GM19452 (cell line): ENCODE results near the gene VWA8.
A peak's percentile ranks its signal among the peaks of the same experiment; 100 is the strongest.
"Not testable (repeated sequence)": the region's sequence is repeated elsewhere in the genome, so short reads cannot be mapped to it uniquely, and the experiment has no call there.

Source experiments
- ATAC-seq: cut with Tn5 transposase; IDR thresholded peaks from one replicate; pipeline ENCODE4 v1.9.1; 2021; ENCODE audit not compliant: unreplicated experiment

Gene VWA8

DNA sequence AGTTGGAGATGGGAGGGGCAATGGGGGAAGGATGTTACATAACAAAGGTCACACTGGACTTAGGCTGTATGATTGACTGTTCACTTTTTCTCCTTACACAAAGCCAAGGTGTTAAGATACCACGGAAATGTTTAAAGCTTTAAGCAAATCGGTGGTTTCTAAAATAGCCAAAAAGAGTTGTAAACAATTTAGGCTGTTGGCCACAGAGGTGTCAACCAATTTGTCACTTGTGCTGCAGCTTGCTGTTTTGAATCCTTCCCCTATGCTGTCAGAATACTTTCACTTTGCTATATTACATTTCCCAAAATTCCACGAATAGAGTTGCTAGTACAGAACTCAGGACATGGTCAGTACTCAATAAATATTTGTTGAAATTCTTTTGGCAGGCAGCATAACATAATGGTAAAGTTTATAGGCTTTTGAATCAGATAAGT is 149.3 kb downstream of the VWA8 start:
- peak; percentile 64 for ATAC-seq

DNA sequence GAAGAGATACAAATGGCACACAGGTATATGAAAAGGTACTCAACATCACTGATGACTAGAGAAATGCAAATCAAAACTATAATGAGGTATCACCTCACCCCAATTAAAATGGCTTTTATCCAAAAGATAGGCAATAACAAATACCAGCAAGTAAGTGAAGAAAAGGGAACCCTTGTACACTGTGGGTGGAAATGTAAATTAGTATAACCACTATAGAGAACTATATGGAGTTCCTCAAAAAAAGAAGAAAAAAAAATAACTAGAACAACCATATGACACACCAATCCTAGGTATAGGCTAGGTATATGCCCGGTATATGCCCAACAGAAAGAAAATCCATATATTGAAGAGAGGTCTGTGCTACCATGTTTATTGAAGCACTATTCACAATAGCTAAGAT is 150.9 kb downstream of the VWA8 start:
- ATAC-seq: no peak

DNA sequence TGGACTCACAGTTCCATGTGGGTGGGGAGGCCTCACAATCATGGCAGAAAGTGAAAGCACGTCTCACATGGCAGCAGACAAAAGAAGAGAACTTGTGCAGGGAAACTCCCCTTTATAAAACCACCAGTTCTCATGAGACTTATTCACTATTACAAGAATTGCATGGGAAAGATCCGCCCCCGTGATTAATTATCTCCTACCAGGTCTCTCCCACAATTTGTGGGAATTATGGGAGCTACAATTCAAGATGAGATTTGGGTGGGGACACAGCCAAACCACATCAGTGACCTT is 157.5 kb downstream of the VWA8 start:
- ATAC-seq: not testable (repeated sequence)

DNA sequence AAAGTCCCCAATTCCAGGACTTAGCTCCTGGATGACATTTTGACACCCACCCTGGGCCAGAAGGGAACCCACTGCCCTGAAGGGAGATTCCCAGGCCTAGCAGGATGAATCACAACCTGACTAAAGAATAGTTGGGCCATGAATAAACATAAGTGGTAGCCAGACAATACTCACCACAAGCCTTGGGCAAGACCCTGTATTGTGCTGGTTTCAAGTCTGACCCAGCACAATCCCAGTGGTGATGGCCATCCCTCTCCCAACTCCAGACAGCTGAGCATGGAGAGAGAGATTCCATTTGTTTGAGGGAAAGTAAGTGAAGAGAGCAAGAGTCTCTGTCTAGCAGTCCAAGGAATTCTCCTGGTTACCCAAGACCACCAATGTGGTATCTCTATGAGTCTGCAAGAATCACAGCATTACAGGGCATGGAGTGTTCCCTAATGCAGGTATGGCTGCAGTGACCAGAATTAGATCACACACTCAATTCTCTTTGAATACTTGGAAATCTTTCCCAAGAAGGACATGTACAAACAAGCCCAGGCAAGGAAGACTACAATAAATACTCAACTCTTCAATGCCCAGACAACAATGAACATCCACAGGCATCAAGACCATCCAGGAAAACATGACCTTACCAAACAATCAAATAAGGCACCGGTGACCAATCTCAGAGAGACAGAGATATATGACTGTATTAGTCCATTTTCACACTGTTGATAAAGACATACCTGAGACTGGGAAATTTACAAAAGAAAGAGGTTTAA is 158.0 kb downstream of the VWA8 start:
- ATAC-seq: no peak

DNA sequence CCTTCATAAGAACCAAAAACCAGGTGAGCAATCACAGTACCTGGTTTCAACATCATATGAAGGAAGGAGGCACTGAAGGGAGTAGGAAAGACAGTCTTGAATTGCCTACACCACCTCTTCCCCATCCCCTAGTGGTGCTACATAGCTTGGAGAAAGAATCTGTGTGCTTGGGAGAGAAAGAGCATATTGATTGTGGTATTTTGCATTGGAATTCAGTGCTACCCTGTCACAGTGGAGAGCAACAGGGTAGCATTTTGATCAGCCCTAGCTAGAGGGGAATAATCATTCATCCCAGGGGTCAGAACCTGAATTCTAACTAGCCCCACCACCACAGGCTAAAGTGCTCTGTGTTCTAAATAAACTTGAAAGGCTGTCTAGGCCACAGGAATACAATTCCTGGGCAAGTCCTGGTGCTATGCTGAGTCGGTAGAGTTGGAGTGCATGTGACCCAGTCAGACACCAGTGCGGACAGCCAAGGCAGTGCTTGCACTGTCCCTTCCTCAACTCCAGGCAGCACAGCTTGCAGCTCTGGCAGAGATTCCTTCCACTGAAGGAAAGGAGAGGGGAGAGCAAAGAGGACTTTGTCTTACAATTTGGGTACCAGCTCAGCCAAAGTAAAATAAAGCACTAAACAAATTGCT is 158.7 kb downstream of the VWA8 start:
- no peak for ATAC-seq

DNA sequence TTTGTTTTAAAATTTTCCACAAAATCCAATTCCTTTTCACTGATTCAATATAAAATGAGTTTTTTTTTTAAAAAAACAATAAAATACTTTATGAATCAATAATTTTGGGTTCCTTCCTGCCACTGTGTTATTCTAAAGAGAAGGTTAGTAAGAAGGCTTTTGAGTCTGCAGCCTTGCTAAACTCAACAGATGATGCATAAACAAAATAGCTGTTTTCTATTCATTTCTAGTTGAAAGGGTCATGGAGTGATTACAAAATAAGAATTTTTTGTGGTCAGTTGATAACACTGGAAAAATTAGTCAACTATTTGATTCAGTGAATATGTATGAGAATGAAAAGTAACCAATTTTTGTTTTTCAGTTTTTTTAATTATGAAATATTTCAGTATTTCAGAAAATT is 169.9 kb downstream of the VWA8 start:
- no peak for ATAC-seq

DNA sequence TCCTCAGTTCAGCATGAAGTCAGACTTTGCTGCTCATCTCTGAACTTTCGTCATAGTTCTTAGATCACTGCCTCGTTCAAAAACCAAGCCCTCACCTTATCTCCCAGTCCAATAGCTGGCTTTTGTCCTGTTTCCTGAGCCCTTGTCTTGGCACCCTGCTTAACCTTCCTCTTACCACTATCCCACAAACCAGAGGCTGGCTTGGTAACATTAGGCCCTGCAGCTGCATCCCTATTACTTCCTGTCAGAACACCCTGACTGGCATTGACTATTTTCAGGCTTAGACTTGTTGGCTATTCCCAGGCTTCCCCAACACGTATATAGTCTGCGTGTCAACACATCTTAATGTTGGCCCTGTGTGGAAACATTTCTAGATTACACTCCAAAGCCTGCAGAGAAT is 172.4 kb downstream of the VWA8 start:
- no peak for ATAC-seq

DNA sequence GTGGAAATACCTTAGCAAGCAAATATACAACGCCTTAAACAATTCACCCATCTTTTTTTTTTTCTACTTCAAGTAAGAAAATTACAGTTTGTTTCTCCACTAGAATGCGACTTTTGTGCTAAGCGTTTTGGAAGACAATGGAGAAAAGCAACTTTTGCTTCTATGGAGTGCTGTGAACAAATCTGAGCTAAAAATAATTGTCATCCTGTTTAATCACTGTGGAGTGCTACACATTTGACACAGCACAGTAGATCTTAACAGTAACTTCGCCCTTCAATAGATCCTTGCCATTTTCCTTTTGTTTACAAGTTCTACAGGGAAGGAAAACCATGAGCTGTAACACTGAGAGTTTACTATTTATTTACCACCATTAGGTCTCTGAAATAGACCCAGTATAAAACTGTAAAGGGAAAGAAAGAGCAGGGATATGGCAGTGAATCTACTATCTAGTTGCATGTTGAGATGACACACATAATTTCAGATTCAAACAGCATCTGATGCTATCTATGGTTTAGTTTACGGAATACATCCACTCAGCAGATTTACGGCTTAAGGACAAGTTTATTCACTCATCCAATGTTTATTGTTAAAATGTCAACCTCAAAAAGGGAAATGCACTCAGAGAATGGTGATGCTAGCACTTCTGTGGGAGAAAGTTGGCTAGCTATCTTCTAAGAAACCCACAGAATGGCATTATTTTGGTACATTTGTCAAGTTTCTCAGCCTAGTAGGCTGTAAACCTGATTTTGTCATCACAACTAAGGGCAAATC is 175.3 kb downstream of the VWA8 start:
- ATAC-seq: no peak

DNA sequence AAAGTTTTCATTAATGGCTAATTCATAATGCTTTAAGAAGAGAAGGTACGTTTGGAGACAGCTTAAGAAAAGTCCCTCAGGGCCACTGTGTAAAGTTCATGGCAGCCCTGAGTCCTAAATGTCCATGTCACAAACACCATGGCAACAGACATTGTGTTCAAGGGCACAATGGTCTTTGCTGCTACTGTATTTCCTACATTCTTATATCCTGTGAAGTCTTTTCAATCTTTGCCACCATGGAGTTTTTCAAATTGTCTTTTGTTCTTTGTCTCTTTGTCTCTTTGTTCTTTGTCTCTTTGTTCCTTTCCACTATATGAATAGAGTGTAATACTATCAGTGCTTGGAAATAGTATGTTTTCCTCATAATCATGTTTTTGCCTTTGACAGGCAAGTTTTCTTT is 178.8 kb downstream of the VWA8 start:
- ATAC-seq: no peak

DNA sequence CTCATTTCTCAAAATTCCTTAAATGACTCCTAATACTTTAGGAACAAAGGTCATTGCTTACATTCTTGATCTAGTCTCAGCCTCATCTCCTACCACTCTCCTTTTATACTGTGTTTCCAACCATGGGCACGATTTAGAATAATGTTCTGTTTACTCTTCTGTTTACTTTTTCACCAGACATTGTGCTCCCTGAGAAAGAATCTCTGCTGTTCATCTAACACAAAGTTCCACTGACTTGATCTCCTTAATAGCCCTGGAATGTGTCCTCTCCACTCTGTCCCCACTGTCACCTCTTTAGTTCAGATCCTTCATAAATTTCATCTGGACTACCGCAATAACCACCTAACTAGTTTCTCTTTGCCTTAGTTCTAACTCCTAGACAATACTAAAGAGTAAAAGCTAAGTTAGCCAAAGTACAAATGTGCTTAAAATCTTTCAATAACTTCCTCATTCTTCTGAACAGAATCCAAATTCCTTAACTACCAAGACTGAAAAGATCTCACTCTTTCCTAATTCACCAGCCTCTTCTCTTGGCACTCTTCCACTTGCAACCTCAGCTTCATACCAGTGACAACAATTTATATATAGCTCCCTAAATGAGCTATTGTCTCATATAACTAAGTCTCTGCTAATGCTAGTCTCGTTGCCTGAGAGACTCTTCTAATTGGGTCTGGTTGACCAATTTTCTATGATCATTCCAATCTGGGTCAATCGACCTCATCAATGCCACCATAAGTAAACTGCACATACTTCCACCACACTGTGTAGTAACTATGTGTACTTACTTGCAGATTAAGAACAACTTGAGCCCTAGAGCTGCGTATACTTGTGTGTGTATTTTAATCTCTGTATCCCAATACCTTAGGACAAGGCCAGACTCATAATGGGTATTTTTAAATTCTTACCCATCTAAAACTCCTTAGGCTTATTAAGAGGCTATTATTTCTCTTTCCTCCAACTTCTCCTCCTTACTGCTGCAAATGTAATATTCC is 179.9 kb downstream of the VWA8 start:
- no peak for ATAC-seq

DNA sequence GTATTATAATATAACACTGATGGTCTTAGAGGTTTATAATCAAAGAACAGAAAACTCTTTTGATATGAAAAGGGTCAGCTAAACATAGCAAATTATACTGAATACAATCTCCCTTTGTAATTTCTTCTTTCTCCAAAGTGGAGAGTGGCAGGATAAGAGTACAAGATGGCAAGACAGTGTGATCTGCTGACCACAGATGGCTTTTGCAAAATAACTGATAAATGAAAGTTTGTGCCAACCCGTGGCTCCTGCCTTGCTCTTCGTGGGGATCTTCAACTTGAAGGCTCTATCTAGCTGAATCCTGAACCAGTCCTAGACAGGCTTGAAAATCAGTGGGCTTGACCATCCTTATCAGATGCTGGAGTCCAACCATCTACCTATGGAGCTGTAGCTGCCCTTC is 185.7 kb downstream of the VWA8 start:
- no peak for ATAC-seq

DNA sequence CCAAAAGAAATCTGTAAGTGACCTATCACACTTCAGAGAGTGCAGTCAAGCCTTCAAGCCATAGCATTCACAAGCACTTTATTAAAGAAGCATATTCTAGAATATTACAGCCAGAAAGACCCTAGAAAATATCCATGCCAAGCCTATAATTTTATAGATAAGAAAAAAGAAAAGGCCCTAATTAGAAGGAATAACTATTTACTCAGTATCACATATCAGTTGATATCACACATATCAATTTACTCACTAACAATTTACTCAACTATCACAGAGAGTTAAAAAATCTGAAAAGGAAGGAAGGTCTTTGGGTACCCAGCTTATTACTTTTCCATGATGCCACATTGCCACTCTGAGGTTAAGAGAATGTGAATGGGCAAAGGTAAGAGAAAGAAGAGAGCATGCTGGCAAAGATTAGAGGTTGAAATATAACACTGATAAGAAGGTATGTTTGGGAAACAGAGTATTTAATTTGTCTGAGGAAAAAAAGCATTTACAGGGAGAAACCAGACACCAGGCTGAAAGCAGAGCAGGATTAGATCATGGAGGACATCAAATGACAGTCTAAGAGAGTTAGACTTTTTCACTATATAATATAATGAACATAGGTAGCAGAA is 186.2 kb downstream of the VWA8 start:
- ATAC-seq: no peak

DNA sequence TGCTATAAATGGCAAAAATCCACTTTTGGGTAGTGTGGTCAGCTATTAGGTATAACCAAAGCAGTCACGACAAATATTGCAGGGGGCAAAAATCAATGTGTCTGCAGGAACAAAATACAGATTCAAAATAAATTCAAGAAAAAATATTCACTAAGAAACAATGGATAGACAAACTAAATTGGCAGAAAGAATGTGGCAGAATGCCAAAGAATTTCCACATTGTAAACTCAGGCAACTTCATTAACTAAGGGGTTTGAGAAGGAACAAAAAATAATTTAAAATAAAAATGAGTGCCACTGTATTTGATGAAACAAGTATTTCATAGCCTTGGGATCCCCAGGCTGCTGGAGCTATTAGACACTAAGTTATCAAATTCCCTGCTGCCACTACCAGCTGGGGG is 193.1 kb downstream of the VWA8 start:
- no peak for ATAC-seq

DNA sequence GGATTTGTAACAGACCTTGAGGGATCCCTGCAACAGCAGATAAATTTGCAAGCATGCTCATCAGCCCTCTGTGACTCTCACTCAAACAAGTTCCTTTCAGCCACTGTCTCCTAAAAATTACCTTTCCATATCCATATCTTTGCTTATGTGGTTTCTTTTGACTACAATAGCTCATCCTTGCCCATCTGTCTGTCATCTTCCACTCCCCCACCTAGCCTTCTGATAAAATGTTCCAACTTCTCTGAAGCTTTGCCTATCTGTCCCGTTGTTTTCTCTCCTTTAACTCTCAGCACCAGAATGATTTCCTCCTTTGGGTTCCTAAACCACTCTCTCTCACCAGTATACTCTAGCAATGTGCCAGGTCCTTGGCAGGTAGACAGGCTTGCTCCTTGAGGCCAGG is 194.5 kb downstream of the VWA8 start:
- ATAC-seq: no peak

DNA sequence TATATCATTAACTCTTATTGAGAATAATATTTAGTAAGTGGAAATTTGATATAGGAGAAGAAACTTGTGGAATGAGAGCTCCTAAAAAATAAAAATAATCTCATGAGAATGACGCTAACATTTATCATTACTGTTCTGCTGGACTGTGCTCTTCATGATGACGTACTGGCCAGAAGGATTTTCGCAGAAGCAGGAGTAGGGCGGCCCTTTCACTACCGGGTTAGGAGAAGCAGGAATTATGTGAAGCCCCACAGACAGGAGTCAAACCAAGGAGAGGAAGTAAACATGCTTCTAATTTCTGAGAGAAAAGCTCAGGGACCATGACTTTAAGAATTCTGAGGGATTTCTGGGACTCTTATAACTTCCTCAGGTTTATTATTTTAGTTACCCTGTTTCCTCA is 195.1 kb downstream of the VWA8 start:
- ATAC-seq: no peak

DNA sequence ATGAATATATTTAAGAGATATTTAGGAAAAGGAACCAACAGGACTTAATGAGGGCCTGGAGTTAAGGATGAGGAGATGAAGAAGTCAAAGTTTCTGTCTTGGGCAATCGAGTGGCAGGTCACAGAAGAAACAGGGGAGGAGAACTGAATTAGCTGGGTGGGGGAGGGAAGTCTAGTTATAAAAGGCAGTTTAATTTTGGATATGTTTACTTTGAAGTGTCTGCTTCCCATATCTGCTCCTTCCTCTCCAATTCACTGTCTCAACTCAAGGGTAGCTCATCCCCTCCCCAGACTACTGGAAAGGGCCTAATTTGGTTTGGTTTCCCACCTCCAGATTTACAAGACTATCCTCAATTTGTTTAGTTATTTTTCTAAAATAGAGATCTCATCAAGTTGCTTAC is 195.9 kb downstream of the VWA8 start:
- no peak for ATAC-seq

DNA sequence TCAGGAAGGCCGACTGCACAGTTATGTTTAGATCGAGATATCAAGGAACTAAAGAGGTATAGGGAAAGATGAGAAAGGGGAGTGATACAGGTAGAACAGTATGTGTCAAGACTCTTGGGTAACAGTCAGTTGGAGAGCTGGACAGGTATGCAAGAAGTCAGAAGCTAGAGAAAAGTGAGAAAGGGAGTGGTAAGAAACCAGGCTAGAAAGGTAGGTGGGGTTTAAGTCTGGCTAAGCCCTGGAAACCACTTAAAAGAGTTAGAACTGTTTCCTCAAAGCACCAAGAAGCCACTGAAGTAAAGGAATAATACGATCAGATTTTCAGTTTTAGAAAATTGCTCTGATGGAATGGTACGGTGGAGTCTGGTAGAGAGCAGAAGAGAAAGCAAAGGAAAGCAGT is 196.4 kb downstream of the VWA8 start:
- no peak for ATAC-seq

DNA sequence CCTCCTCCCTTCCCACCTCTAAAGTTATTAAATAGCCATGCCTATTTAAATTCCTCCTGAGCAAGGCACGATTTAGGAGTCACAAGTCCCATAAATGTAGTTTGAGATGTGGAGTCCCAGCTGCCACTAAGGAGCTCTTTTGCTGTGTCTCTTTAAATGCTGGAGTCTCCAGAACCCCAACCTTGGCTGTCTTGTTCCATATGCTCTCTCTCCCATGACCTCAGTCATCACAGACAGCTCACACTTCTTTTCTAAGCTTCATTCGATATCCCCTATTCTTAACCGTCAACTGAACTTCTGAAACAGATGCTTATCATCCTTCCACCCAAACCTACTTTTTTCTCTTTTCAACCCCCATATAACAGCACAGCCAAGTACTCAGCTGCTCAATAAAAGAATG is 197.1 kb downstream of the VWA8 start:
- no peak for ATAC-seq

DNA sequence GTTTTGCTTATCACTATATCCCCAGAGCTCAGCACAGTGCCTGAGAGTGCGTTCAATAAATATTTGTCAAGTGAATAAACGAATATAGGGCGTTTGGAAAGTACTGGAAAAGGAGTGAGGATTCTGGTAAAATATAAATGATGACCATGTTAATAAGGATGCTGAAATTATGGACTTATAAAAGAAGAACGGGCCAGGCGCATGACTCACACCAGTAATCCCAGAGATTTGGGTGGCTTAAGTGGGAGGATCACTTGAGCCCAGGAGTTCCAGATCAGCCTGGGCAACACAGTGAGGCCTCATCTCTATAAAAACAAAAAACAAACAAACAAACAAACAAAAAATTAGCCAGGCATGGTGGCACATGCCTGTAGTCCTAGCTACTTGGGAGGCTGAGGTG is 198.1 kb downstream of the VWA8 start:
- ATAC-seq: no peak

DNA sequence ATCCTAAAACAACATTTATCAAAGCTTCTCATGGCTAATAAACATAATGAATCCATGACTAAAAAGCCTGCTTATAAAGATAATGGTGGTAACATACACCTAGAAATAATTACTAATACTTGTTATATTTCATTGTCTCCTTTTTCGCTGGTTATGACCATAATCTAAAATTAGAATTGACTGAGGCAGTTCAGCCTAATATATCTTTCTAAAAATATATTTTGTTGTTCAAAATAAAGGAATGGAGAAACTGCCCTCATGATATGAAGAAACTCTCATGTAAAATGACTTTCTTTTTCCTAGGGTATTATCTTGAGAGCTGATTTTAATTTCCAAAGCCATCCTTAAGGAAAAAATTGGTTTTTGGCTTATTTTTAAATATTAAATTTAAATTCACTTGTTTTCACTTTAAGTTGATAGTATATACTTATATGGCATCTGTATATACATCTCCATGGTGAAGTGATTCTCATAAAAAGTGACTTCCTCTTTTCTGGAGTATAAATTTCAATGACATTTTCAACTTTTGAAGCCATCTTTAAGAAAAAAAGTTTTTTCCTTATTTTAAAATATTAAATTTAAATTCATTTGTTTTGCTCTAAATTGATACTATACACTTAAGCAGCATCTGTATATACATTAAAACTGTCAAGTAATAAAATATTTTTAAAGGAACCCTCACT is 204.6 kb downstream of the VWA8 start:
- no peak for ATAC-seq
